RWPE1 (cell line): ENCODE results near the gene HRCT1.
"Not testable (repeated sequence)": the region's sequence is repeated elsewhere in the genome, so short reads cannot be mapped to it uniquely, and the experiment has no call there.

Source experiments
- CTCF ChIA-PET: fragments of 350-600 bp; sonication (Branson Sonifier 250); formaldehyde crosslinking; extraction: SDS; loops from one replicate; lab custom pipeline; 2021; lab: Yijun Ruan, JAX
- POLR2A ChIA-PET: fragments of 400-600 bp; formaldehyde crosslinking; extraction: SDS; loops from one replicate; lab custom pipeline; 2020; ENCODE audit warnings: antibody characterized with exemption; ENCODE audit not compliant: low non-redundant PET; lab: Yijun Ruan, JAX
- DNase-seq: peaks from one replicate; pipeline ENCODE4 v3.0.0; 2012; ENCODE audit warnings: low spot score
- H3K27ac ChIP-seq: fragments of 450-650 bp; 2 replicates; pipeline ENCODE4 v1.5.1; 2017
- TF ChIP-seq, protein P1 (sequence below): fragments of 450-650 bp; conservative IDR thresholded peaks from 2 replicates; pipeline ENCODE4 v1.5.1; 2017; ENCODE audit warnings: low read depth, mild to moderate bottlenecking

Gene HRCT1

GRCh38 chr9:35891646-35892045, 14.4 kb upstream of the HRCT1 start:
- CTCF ChIA-PET: interaction anchor here (1.8 kb wide), 1 partner anchor 11 kb away, joined by 8 read pairs; no protein-coding TSS in a partner anchor
- no peak overlapping the region for H3K27ac ChIP-seq
- no peak for DNase-seq
- TF ChIP-seq, protein P1, sequence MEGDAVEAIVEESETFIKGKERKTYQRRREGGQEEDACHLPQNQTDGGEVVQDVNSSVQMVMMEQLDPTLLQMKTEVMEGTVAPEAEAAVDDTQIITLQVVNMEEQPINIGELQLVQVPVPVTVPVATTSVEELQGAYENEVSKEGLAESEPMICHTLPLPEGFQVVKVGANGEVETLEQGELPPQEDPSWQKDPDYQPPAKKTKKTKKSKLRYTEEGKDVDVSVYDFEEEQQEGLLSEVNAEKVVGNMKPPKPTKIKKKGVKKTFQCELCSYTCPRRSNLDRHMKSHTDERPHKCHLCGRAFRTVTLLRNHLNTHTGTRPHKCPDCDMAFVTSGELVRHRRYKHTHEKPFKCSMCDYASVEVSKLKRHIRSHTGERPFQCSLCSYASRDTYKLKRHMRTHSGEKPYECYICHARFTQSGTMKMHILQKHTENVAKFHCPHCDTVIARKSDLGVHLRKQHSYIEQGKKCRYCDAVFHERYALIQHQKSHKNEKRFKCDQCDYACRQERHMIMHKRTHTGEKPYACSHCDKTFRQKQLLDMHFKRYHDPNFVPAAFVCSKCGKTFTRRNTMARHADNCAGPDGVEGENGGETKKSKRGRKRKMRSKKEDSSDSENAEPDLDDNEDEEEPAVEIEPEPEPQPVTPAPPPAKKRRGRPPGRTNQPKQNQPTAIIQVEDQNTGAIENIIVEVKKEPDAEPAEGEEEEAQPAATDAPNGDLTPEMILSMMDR: no peak
- POLR2A ChIA-PET: no interaction called here

DNA sequence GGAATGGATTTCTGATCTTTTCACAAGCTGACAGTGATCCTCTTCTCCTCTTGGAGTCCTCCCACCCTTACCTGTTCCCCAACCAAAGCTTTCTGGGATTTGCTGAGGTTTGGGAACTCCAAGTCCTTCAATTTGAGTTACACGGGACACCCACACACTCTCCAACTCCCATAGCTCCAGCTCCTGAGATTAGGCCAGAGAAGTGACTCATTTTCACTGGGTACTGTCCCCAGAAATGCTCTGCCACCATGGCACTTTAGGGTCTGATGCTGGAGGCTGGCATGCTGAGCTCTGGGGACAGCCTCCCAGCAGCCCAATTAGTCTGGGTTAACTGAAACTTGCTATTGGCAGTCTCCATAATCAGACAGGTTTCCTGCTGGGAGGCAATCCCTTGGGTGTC, 14.0 kb upstream of the HRCT1 start:
- no peak overlapping the region for H3K27ac ChIP-seq
- ChIA-PET POLR2A (no interaction called here), CTCF (interaction anchor here (1.8 kb wide), 1 partner anchor 11 kb away, joined by 8 read pairs; no protein-coding TSS in a partner anchor)
- DNase-seq: no peak
- TF ChIP-seq, protein P1: no peak

- CTCF ChIA-PET: interaction anchor here (0.6 to 0.7 kb wide), 3 partner anchors 223 to 969 kb away, joined by 3 to 4 read pairs (median 4); no protein-coding TSS in a partner anchor
- H3K27ac ChIP-seq: no peak overlapping the region
- POLR2A ChIA-PET: no interaction called here
- DNase-seq: no peak
- TF ChIP-seq, protein P1: no peak
Observed at GRCh38 chr9:35896570-35896969, 9.4 kb upstream of the HRCT1 start.

DNA sequence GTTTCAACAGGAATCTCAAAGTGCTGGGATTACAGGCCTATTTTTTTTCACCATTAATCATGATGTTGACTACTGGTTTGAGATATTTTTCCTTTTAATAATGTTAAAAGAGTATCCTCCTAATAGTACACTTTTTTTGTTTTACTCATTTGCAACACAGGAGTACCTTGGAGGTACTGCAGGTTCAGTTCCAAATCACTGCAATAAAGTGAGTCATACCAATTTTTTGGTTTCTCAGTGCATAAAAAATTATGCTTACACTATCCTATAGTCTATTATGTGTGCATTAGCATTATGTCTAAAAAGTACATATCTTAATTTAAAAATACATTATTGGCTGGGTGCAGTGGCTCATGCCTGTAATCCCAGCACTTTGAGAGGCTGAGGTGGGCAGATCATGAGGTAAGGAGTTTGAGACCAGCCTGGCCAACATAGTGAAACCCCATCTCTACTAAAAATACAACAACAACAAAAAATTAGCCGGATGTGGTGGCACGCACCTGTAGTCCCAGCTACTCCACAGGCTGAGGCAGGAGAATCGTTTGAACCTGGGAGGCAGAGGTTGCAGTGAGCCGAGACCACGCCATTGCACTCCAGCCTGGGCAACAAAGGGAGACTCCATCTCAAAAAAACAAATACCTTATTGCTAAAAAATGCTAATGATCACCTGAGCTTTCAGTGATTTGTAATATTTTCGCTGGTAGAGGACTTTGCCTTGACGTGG, 8.5 kb upstream of the HRCT1 start:
- H3K27ac ChIP-seq, POLR2A ChIA-PET, DNase-seq, CTCF ChIA-PET: not testable (repeated sequence)

DNA sequence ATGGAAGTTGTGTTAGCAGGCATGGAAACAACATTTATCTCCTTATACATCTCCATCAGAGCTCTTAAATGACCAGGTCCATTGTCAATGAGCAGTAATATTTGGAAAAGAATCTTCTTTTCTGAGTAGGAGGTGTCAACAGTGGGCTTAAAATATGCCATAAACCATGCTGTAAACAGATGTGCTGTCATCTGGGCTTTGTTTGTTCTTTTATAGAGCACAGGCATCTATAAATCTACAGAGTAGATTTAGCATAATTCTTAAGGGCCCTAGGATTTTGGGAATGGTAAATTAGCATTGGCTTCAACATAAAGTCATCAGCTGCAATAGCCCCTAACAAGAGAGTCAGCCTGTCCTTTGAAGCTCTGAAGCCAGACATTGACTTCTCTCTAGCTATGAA, 7.7 kb upstream of the HRCT1 start:
- no peak overlapping the region for H3K27ac ChIP-seq
- DNase-seq: no peak
- ChIA-PET CTCF (interaction anchor here (1.0 kb wide), 1 partner anchor 16 kb away, joined by 3 read pairs; no protein-coding TSS in a partner anchor), POLR2A (no interaction called here)
- TF ChIP-seq, protein P1: no peak

DNA sequence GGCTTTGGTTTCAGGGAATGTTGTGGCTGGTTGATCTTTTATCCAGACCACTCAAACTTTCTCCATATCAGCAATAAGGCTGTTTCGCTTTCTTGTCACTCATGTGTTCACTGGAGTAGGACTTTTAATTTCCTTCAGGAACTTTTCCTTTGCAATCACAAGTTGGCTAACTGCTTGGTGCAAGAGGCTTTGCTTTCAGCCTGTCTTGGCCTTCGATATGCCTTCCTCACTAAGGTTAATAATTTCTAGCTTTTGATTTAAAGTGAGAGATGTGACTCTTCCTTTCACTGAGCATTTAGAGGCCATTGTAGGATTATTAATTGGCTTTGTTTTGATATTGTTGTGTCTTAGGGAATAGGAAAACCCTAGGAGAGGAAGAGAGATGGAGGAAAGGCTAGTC, 7.0 kb upstream of the HRCT1 start:
- POLR2A ChIA-PET: no interaction called here
- no peak overlapping the region for H3K27ac ChIP-seq
- DNase-seq: no peak
- TF ChIP-seq, protein P1: no peak
- CTCF ChIA-PET: interaction anchor here (0.6 to 1.0 kb wide), 2 partner anchors 17 to 89 kb away, joined by 3 read pairs; no protein-coding TSS in a partner anchor

- no peak overlapping the region for H3K27ac ChIP-seq
- DNase-seq: peak; percentile 72
- ChIA-PET POLR2A (no interaction called here), CTCF (interaction anchor here (0.5 to 2.1 kb wide), 14 partner anchors 8 to 1602 kb away, joined by 3 to 9 read pairs (median 3); no protein-coding TSS in a partner anchor)
- TF ChIP-seq, protein P1: peak; percentile 90
Observed at GRCh38 chr9:35903049-35903448, 3.0 kb upstream of the HRCT1 start.
